ENCODE data around the gene CDC7. TPM values are rescaled to one million over a fixed set of nuclear protein-coding genes. Genes with fewer than 3 reads are reported as not detected.
"Not testable (repeated sequence)": the region's sequence is repeated elsewhere in the genome, so short reads cannot be mapped to it uniquely, and the experiment has no call there.

CDC7 gene
- polyA plus RNA-seq, 1 donor from 2014 or later: 34.6 TPM

GRCh38 chr1:91513706-91514105, 13.1 kb downstream of the CDC7 start:
- Histone ChIP-seq H3K9me2 (ENCODE audit: insufficient read depth, low read length) (no peaks in the 10 kb centered on the region), H3F3A (ENCODE audit: insufficient read depth, low read length, poor library complexity, severe bottlenecking) (no peaks in the 10 kb centered on the region), H4K20me1 (ENCODE audit: insufficient read depth) (no peaks in the 10 kb centered on the region), H3K27me3 (ENCODE audit: insufficient read depth, low read depth, low read length) (no peaks in the 10 kb centered on the region), H2AFZ (ENCODE audit: low read depth, low read length) (no peak overlapping the region), H3K9ac (ENCODE audit: low read length) (no peak overlapping the region), H3K9me3 (ENCODE audit: low read length) (no peaks in the 10 kb centered on the region), H3K4me2 (ENCODE audit: low read length) (no peak overlapping the region), H3K79me2 (replicated peaks; ENCODE audit: insufficient read depth, low read length) (no peaks in the 10 kb centered on the region), H3K36me3 (ENCODE audit: insufficient read depth, low read length) (no peaks in the 10 kb centered on the region), H3K27ac (ENCODE audit: low read length) (no peak overlapping the region), H3K4me3 (ENCODE audit: low read length) (no peak overlapping the region)
- no peak for TF ChIP-seq SMC3 (conservative IDR thresholded peaks at IDR 0.05; ENCODE audit: poor library complexity)
- no peak for TF ChIP-seq EZH2 (IDR thresholded peaks at IDR 0.05; ENCODE audit: borderline replicate concordance, insufficient read depth, low read length, poor library complexity, severe bottlenecking)
- no peak for TF ChIP-seq POLR2AphosphoS5 (IDR thresholded peaks at IDR 0.05)
- no peak for TF ChIP-seq RAD21 (conservative IDR thresholded peaks at IDR 0.05)
- TF ChIP-seq MXI1 (conservative IDR thresholded peaks at IDR 0.05; ENCODE audit: poor library complexity, severe bottlenecking): no peak
- no peak for TF ChIP-seq CTCF (IDR thresholded peaks at IDR 0.05; ENCODE audit: poor library complexity, severe bottlenecking)
- TF ChIP-seq TAF1 (IDR thresholded peaks at IDR 0.05; ENCODE audit: low read depth): no peak
- no peak for TF ChIP-seq EP300 (conservative IDR thresholded peaks at IDR 0.05; ENCODE audit: poor library complexity, severe bottlenecking)
- TF ChIP-seq REST (IDR thresholded peaks at IDR 0.05; ENCODE audit: borderline replicate concordance): no peak

GRCh38 chr1:91515994-91516393, 15.3 kb downstream of the CDC7 start:
- Histone ChIP-seq H3K4me2 (ENCODE audit: low read length) (no peak overlapping the region), H3K79me2 (replicated peaks; ENCODE audit: insufficient read depth, low read length) (no peaks in the 10 kb centered on the region), H3K9me3 (ENCODE audit: low read length) (no peaks in the 10 kb centered on the region), H3K4me3 (ENCODE audit: low read length) (no peak overlapping the region), H3F3A (ENCODE audit: insufficient read depth, low read length, poor library complexity, severe bottlenecking) (no peaks in the 10 kb centered on the region), H3K27me3 (ENCODE audit: insufficient read depth, low read depth, low read length) (no peaks in the 10 kb centered on the region), H3K27ac (ENCODE audit: low read length) (no peak overlapping the region), H2AFZ (ENCODE audit: low read depth, low read length) (no peak overlapping the region), H3K9me2 (ENCODE audit: insufficient read depth, low read length) (no peaks in the 10 kb centered on the region), H4K20me1 (ENCODE audit: insufficient read depth) (no peaks in the 10 kb centered on the region), H3K36me3 (ENCODE audit: insufficient read depth, low read length) (no peaks in the 10 kb centered on the region), H3K9ac (ENCODE audit: low read length) (no peak overlapping the region)
- no peak for TF ChIP-seq EP300 (conservative IDR thresholded peaks at IDR 0.05; ENCODE audit: poor library complexity, severe bottlenecking)
- TF ChIP-seq REST (IDR thresholded peaks at IDR 0.05; ENCODE audit: borderline replicate concordance): no peak
- TF ChIP-seq CTCF (IDR thresholded peaks at IDR 0.05; ENCODE audit: poor library complexity, severe bottlenecking): no peak
- no peak for TF ChIP-seq SMC3 (conservative IDR thresholded peaks at IDR 0.05; ENCODE audit: poor library complexity)
- TF ChIP-seq EZH2 (IDR thresholded peaks at IDR 0.05; ENCODE audit: borderline replicate concordance, insufficient read depth, low read length, poor library complexity, severe bottlenecking): no peak
- no peak for TF ChIP-seq MXI1 (conservative IDR thresholded peaks at IDR 0.05; ENCODE audit: poor library complexity, severe bottlenecking)
- no peak for TF ChIP-seq RAD21 (conservative IDR thresholded peaks at IDR 0.05)
- no peak for TF ChIP-seq POLR2AphosphoS5 (IDR thresholded peaks at IDR 0.05)
- no peak for TF ChIP-seq TAF1 (IDR thresholded peaks at IDR 0.05; ENCODE audit: low read depth)

- H3K36me3 ChIP-seq (ENCODE audit: insufficient read depth, low read length): not testable (repeated sequence)
Observed at GRCh38 chr1:91516605-91517004, 16.0 kb downstream of the CDC7 start.

More at GRCh38 chr1:91516605-91517004, 16.0 kb downstream of the CDC7 start:
- H3K9me2 ChIP-seq (ENCODE audit: insufficient read depth, low read length); H3K4me2 ChIP-seq (ENCODE audit: low read length); H3K27me3 ChIP-seq (ENCODE audit: insufficient read depth, low read depth, low read length); H2AFZ ChIP-seq (ENCODE audit: low read depth, low read length); H3K9ac ChIP-seq (ENCODE audit: low read length); H3K79me2 ChIP-seq (replicated peaks; ENCODE audit: insufficient read depth, low read length); H3K4me3 ChIP-seq (ENCODE audit: low read length); H3K27ac ChIP-seq (ENCODE audit: low read length); H3F3A ChIP-seq (ENCODE audit: insufficient read depth, low read length, poor library complexity, severe bottlenecking); H4K20me1 ChIP-seq (ENCODE audit: insufficient read depth); H3K9me3 ChIP-seq (ENCODE audit: low read length): not testable (repeated sequence)

Data from neural cell (in vitro differentiated cells).